Right lobe of liver (tissue), 4 donors: Measurements from ENCODE around the gene LAMB2.

Experiments used
- CTCF ChIP-seq, 4 donors: fragments of 200-600 bp in 3 of 4; fragments of 450-650 bp in 1 of 4; IDR thresholded peaks; one replicate each; pipeline versions ENCODE4 v1.5.1 to v1.8.0; 2016 to 2022; ENCODE audit warnings: antibody characterized with exemption in 4 of 4, mild to moderate bottlenecking in 2 of 4
- POLR2A ChIP-seq: fragments of 450-650 bp; IDR thresholded peaks from one replicate; pipeline ENCODE4 v1.6.1; 2017; ENCODE audit warnings: antibody characterized with exemption, mild to moderate bottlenecking
- donor health status: DM: no; HTN: no; CAD: no.
- donor health status: DM: no; HTN: no; CAD: no.
- donor health status: DM: no; HTN: yes; CAD: no.

- no peak for TF ChIP-seq CTCF (IDR thresholded peaks at IDR 0.05)
- no peak for TF ChIP-seq POLR2A
These were observed 10.4 kb downstream of the LAMB2 start for GRCh38 chr3:49122451-49122850.
